Right ventricle myocardium superior (tissue), 1 donor: ENCODE data around the gene USP17L26. TPM values are rescaled to one million over a fixed set of nuclear protein-coding genes. Genes with fewer than 3 reads are reported as not detected.
A peak's percentile ranks its signal among the peaks of the same experiment; 100 is the strongest.
"Not testable (repeated sequence)": the region's sequence is repeated elsewhere in the genome, so short reads cannot be mapped to it uniquely, and the experiment has no call there.

ENCODE experiments used
- ATAC-seq: fragments of 200-7000 bp; cut with Tn5 transposase; one replicate; pipeline ENCODE4 v1.9.1; 2020; ENCODE audit warnings: mild to moderate bottlenecking; ENCODE audit not compliant: poor library complexity
- DNase-seq: peaks from one replicate; pipeline ENCODE4 v3.0.0-alpha.2; 2020
- intact Hi-C: fragments of 100-400 bp; cut with DNase I; formaldehyde crosslinking; loops from one replicate; pipeline ENCODE4 v1.11.2; 2022
- long read RNA-seq: library from polyadenylated mRNA; unstranded; transcript quantifications from one replicate; pipeline ENCODE4 v2.0.0, GENCODE V29; 2021
- total RNA-seq: library from RNA; stranded (reverse); fragmentation: NEBNext Ultra II Directional; extraction: Animal tissue kit (Norgen Biotek cat#: 25700); gene quantifications from one replicate; pipeline ENCODE4 v1.2.1, GENCODE V29; 2021
- donor health status: DM: no; HTN: yes; CAD: no; lungs with severe emphysema.

Gene USP17L26, protein sequence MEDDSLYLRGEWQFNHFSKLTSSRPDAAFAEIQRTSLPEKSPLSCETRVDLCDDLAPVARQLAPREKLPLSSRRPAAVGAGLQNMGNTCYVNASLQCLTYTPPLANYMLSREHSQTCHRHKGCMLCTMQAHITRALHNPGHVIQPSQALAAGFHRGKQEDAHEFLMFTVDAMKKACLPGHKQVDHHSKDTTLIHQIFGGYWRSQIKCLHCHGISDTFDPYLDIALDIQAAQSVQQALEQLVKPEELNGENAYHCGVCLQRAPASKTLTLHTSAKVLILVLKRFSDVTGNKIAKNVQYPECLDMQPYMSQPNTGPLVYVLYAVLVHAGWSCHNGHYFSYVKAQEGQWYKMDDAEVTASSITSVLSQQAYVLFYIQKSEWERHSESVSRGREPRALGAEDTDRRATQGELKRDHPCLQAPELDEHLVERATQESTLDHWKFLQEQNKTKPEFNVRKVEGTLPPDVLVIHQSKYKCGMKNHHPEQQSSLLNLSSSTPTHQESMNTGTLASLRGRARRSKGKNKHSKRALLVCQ
- not detected for total RNA-seq
- long read RNA-seq: 0 reads

DNA sequence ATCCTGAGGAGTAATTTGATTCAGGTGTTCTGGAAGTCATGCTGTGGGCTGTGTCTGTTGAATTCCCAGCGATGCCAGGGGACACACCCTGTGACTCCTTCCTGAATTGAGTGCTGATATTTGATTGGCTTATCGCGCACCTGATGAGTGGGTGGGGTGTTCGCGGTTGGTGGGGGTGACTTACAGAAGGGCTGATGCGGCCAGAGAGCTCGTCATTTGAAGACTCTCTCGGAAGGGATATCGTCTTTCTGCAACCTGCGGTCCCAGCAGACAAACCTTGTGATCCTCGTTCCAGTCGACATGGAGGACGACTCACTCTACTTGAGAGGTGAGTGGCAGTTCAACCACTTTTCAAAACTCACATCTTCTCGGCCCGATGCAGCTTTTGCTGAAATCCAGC, at the start of gene USP17L26:
Gene USP17L26, plus strand, starts transcription at position 301 of the 400 bp plus-strand sequence. Its CDS starts 0 bp downstream, at position 301.
- intact Hi-C loops, ATAC-seq, DNase-seq: not testable (repeated sequence)

DNA sequence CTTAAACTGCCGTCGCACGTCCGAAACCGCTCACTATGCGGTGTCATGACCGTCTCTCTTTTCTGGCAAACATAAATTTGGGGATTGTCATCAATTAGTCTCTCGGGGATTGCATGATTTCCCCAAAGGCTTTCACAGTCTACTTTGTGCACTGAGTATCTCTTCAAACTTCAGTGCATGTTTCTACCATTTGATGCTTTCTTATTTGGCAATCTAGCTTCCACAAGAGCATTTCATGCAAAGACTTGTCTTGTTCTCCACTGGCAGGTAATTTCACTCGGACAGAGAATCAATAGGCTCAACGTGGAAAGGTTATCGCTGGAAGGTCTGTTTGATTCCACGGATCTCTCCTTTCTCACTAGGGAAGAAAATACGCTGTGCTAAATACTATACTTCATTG, 10.3 kb upstream of the USP17L26 start:
- DNase-seq, intact Hi-C loops, ATAC-seq: not testable (repeated sequence)

DNA sequence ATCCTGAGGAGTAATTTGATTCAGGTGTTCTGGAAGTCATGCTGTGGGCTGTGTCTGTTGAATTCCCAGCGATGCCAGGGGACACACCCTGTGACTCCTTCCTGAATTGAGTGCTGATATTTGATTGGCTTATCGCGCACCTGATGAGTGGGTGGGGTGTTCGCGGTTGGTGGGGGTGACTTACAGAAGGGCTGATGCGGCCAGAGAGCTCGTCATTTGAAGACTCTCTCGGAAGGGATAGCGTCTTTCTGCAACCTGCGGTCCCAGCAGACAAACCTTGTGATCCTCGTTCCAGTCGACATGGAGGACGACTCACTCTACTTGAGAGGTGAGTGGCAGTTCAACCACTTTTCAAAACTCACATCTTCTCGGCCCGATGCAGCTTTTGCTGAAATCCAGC, 9.6 kb upstream of the USP17L26 start, which contains the start of gene USP17L24:
Gene USP17L24, plus strand, starts transcription at position 301 of the 400 bp plus-strand sequence. Its CDS starts 0 bp downstream, at position 301.
- intact Hi-C loops, ATAC-seq, DNase-seq: not testable (repeated sequence)

DNA sequence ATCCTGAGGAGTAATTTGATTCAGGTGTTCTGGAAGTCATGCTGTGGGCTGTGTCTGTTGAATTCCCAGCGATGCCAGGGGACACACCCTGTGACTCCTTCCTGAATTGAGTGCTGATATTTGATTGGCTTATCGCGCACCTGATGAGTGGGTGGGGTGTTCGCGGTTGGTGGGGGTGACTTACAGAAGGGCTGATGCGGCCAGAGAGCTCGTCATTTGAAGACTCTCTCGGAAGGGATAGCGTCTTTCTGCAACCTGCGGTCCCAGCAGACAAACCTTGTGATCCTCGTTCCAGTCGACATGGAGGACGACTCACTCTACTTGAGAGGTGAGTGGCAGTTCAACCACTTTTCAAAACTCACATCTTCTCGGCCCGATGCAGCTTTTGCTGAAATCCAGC, 4.8 kb upstream of the USP17L26 start, which contains the start of gene USP17L25:
Gene USP17L25, plus strand, starts transcription at position 301 of the 400 bp plus-strand sequence. Its CDS starts 0 bp downstream, at position 301.
- DNase-seq, intact Hi-C loops: not testable (repeated sequence)

DNA sequence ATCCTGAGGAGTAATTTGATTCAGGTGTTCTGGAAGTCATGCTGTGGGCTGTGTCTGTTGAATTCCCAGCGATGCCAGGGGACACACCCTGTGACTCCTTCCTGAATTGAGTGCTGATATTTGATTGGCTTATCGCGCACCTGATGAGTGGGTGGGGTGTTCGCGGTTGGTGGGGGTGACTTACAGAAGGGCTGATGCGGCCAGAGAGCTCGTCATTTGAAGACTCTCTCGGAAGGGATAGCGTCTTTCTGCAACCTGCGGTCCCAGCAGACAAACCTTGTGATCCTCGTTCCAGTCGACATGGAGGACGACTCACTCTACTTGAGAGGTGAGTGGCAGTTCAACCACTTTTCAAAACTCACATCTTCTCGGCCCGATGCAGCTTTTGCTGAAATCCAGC, 4.6 kb downstream of the USP17L26 start, which contains the start of gene USP17L5:
Gene USP17L5, plus strand, starts transcription at position 301 of the 400 bp plus-strand sequence. Its CDS starts 0 bp downstream, at position 301.
- DNase-seq, ATAC-seq, intact Hi-C loops: not testable (repeated sequence)

More for the DNA sequence above, 4.8 kb upstream of the USP17L26 start, which contains the start of gene USP17L25:
- ATAC-seq: not testable (repeated sequence)

DNA sequence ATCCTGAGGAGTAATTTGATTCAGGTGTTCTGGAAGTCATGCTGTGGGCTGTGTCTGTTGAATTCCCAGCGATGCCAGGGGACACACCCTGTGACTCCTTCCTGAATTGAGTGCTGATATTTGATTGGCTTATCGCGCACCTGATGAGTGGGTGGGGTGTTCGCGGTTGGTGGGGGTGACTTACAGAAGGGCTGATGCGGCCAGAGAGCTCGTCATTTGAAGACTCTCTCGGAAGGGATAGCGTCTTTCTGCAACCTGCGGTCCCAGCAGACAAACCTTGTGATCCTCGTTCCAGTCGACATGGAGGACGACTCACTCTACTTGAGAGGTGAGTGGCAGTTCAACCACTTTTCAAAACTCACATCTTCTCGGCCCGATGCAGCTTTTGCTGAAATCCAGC, 9.4 kb downstream of the USP17L26 start, which contains the start of gene USP17L27:
Gene USP17L27, plus strand, starts transcription at position 301 of the 400 bp plus-strand sequence. Its CDS starts 0 bp downstream, at position 301.
- DNase-seq, intact Hi-C loops, ATAC-seq: not testable (repeated sequence)

DNA sequence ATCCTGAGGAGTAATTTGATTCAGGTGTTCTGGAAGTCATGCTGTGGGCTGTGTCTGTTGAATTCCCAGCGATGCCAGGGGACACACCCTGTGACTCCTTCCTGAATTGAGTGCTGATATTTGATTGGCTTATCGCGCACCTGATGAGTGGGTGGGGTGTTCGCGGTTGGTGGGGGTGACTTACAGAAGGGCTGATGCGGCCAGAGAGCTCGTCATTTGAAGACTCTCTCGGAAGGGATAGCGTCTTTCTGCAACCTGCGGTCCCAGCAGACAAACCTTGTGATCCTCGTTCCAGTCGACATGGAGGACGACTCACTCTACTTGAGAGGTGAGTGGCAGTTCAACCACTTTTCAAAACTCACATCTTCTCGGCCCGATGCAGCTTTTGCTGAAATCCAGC, 14.1 kb downstream of the USP17L26 start, which contains the start of gene USP17L28:
Gene USP17L28, plus strand, starts transcription at position 301 of the 400 bp plus-strand sequence. Its CDS starts 0 bp downstream, at position 301.
- intact Hi-C loops, ATAC-seq, DNase-seq: not testable (repeated sequence)

DNA sequence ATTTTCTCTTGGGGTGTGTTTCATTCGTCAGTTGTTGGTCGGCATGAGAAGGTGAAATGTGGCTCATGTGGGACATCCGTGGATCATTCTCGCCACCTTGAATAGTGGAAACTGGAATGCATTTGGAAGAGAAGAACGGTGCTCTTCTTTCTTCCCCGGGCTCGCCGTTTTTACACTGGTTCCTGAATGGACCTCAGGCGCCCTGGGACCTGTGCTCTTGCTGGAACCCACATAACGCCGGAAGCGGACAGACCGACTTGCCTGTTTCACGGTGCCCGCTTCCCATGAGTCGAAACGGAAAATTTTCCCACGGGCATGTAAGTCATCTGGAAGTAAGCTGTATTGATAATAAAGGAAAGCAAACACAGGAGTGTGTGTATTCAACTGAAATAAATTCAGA, 16.4 kb downstream of the USP17L26 start:
- intact Hi-C loops, DNase-seq, ATAC-seq: not testable (repeated sequence)

DNA sequence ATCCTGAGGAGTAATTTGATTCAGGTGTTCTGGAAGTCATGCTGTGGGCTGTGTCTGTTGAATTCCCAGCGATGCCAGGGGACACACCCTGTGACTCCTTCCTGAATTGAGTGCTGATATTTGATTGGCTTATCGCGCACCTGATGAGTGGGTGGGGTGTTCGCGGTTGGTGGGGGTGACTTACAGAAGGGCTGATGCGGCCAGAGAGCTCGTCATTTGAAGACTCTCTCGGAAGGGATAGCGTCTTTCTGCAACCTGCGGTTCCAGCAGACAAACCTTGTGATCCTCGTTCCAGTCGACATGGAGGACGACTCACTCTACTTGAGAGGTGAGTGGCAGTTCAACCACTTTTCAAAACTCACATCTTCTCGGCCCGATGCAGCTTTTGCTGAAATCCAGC, 18.9 kb downstream of the USP17L26 start, which contains the start of gene USP17L29:
Gene USP17L29, plus strand, starts transcription at position 301 of the 400 bp plus-strand sequence. Its CDS starts 0 bp downstream, at position 301.
- ATAC-seq, DNase-seq, intact Hi-C loops: not testable (repeated sequence)

DNA sequence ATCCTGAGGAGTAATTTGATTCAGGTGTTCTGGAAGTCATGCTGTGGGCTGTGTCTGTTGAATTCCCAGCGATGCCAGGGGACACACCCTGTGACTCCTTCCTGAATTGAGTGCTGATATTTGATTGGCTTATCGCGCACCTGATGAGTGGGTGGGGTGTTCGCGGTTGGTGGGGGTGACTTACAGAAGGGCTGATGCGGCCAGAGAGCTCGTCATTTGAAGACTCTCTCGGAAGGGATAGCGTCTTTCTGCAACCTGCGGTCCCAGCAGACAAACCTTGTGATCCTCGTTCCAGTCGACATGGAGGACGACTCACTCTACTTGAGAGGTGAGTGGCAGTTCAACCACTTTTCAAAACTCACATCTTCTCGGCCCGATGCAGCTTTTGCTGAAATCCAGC, 28.4 kb downstream of the USP17L26 start, which contains the start of gene USP17L30:
Gene USP17L30, plus strand, starts transcription at position 301 of the 400 bp plus-strand sequence. Its CDS starts 0 bp downstream, at position 301.
- intact Hi-C loops, ATAC-seq, DNase-seq: not testable (repeated sequence)

DNA sequence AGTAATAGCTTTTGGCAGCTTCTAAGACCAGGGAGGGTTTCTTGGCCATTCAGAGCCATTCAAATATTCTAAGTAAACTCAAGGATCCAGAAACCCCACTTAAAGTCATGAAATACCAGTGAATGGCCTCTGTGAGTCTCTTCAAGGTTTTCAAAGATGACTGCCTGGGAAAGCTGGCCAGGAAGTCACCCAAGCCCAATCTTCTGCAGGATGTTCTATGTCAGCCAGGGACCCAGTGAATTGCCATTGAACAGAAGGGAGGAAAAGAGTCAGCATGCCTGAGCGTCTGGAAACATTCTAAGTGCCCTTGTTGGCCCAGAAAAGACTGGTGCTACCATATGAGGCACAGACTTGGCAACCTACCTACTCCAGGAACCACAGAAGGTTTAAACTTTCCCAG, 45.4 kb downstream of the USP17L26 start:
- intact Hi-C loops, ATAC-seq, DNase-seq: not testable (repeated sequence)

DNA sequence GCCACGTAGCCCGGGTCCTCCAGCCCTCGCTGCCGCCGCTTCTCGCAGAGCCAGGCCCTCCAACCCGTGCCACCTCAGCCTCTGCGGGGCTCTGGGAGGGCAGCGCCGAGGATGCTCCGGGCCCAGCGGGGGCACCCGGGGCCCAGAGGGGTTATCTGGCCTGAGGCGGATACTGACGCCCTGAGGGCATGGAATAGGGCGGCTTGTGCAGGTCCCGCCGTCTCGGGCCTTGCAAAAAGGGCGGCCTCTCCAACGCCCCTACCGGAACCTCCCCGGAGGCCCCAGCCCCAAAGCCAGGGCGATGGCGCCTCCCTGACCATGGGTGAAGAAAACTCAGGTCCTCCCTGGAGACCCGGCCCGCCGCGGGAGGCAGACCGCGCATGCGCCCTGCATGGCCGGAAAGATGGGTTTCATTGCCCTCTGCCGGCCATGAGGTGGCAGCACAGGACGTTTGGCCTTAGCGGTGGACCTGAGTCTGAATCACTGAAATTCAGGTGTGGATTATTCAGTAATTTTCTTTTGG, 46.6 kb downstream of the USP17L26 start:
- ATAC-seq, intact Hi-C loops: not testable (repeated sequence)
- DNase-seq: peak; percentile 71

DNA sequence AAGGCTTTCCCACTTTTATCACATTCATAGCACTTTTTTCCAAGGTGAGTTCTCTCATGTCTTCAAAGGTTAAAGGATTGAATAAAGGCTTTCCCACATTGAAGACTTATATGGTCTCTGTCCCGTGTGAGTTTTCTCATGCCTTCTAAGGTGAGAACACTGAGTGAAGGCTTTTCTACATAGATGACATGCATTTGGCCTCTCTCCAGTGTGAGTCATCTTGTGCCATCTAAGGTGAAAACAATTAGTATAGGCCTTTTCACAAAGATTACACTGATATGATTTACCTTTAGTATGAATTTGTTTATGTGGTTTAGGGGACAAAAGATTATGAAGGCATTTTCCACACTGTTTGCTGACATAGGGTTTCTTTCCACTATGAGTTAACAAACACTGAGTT, 49.7 kb downstream of the USP17L26 start:
- intact Hi-C loops: no loop called here

More for the DNA sequence above, 49.7 kb downstream of the USP17L26 start:
- ATAC-seq: no peak
- no peak for DNase-seq

Other genes starting within 250 kb of the USP17L26 start
- gene FAM90A26, start 164.2 kb upstream of the USP17L26 start, total RNA-seq: not detected
- not detected for gene USP17L10, start 124.0 kb upstream of the USP17L26 start, total RNA-seq
- gene USP17L11, start 119.3 kb upstream of the USP17L26 start, total RNA-seq: not detected
- not detected for gene USP17L12, start 114.5 kb upstream of the USP17L26 start, total RNA-seq
- gene USP17L13, start 109.8 kb upstream of the USP17L26 start, total RNA-seq: not detected
- not detected for gene USP17L15, start 100.3 kb upstream of the USP17L26 start, total RNA-seq
- gene USP17L17, start 90.8 kb upstream of the USP17L26 start, total RNA-seq: not detected
- not detected for gene USP17L18, start 86.0 kb upstream of the USP17L26 start, total RNA-seq
- not detected for gene USP17L19, start 81.3 kb upstream of the USP17L26 start, total RNA-seq
- not detected for gene USP17L20, start 76.5 kb upstream of the USP17L26 start, total RNA-seq
- not detected for gene USP17L21, start 71.8 kb upstream of the USP17L26 start, total RNA-seq
- not detected for gene USP17L22, start 67.0 kb upstream of the USP17L26 start, total RNA-seq
- gene USP17L24, start 9.5 kb upstream of the USP17L26 start, total RNA-seq: not detected
- gene USP17L25, start 4.7 kb upstream of the USP17L26 start, total RNA-seq: not detected
- not detected for gene USP17L5, start 4.7 kb downstream of the USP17L26 start, total RNA-seq
- gene USP17L27, start 9.5 kb downstream of the USP17L26 start, total RNA-seq: not detected
- not detected for gene USP17L28, start 14.2 kb downstream of the USP17L26 start, total RNA-seq
- gene USP17L29, start 19.0 kb downstream of the USP17L26 start, total RNA-seq: not detected
- gene USP17L30, start 28.5 kb downstream of the USP17L26 start, total RNA-seq: not detected
- gene DEFB131A, start 109.8 kb downstream of the USP17L26 start, total RNA-seq: not detected